ENCODE data around the gene NPHS1.

The NPHS1 gene

DNA sequence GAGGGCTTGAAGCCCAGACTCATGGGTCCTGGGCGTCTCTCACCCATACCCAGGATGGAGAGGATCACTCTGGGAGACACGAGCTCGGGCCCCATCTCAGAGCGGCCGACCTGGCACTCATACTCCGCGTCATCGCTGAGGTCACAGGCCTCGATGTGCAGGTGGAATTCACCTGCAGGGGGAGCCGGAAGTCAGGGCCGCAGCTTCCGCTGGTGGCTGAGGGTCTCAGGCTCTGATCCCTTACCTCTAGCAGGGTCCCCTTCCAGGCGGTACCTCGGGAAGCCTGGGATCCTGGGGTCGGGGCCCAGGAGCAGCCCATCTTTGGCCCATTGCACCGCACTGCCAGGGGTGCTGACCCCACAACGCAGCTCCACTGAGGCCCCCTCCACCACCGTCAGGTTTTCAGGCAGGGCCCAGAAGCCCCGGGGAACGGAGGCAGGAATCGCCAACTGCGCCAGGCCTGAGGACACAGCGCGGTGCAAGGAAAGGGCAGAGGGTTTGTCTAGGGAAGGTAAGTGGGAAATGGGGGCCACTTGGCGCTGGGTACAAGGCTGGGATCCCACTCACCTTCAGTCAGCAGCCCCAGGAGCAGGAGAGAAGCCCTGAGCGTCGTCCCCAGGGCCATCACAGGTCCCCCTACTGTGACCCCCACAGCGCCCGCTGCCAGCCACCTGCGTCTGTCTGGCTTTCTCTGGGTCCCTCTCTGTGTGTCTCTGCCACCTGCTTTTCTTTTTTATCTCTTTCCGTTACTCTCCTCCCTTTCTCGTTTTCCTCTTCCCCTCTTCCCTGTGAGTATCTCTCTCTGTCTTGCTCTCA is 883 bp downstream of the NPHS1 start:
- TF ChIP-seq, protein P1, sequence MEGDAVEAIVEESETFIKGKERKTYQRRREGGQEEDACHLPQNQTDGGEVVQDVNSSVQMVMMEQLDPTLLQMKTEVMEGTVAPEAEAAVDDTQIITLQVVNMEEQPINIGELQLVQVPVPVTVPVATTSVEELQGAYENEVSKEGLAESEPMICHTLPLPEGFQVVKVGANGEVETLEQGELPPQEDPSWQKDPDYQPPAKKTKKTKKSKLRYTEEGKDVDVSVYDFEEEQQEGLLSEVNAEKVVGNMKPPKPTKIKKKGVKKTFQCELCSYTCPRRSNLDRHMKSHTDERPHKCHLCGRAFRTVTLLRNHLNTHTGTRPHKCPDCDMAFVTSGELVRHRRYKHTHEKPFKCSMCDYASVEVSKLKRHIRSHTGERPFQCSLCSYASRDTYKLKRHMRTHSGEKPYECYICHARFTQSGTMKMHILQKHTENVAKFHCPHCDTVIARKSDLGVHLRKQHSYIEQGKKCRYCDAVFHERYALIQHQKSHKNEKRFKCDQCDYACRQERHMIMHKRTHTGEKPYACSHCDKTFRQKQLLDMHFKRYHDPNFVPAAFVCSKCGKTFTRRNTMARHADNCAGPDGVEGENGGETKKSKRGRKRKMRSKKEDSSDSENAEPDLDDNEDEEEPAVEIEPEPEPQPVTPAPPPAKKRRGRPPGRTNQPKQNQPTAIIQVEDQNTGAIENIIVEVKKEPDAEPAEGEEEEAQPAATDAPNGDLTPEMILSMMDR (IDR thresholded peaks at IDR 0.05; ENCODE audit: low read depth, low read length), result no peak
- TF ChIP-seq MYC (IDR thresholded peaks at IDR 0.05; ENCODE audit: low read depth, low read length), result no peak
- no peak for TF ChIP-seq POLR2A (IDR thresholded peaks at IDR 0.05; ENCODE audit: extremely low read depth, insufficient read length)
- TF ChIP-seq, protein P2, sequence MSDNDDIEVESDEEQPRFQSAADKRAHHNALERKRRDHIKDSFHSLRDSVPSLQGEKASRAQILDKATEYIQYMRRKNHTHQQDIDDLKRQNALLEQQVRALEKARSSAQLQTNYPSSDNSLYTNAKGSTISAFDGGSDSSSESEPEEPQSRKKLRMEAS (IDR thresholded peaks at IDR 0.05; ENCODE audit: low read depth, low read length), result no peak
- H3K4me3 ChIP-seq (ENCODE audit: low read depth, low read length), result no peak overlapping the region
- DNase-seq (ENCODE audit: low read depth), result no peak

DNA sequence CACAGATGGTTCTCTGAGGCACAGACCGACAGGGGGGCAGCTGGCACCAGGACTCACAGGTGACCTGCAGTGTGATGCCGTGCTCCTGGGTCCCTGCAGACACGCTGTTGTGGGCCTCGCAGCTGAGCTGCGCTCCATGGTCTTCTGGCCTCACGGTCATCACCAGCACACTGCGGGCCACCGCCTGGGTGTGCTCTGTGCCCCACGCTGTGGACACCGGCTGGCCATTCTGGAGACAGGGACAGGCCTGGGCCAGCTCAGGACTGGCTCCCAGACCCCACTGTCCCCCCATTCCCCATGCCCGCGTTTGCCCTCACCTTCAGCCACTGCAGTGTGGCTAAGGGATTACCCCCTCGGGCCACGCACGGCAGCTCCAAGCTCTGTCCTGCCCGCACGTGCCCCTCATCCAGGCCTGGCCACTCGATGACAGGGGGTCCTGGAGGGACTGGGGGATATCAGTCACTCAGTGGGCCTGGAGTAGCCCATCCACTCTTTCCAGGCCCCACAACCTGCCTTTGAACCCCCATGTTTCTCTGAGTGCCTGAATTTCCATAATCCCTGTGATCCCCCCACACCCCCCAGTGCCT is 3.3 kb downstream of the NPHS1 start:
- H3K4me3 ChIP-seq (ENCODE audit: low read depth, low read length), result no peak overlapping the region
- TF ChIP-seq, protein P1 (IDR thresholded peaks at IDR 0.05; ENCODE audit: low read depth, low read length), result no peak
- no peak for DNase-seq (ENCODE audit: low read depth)

DNA sequence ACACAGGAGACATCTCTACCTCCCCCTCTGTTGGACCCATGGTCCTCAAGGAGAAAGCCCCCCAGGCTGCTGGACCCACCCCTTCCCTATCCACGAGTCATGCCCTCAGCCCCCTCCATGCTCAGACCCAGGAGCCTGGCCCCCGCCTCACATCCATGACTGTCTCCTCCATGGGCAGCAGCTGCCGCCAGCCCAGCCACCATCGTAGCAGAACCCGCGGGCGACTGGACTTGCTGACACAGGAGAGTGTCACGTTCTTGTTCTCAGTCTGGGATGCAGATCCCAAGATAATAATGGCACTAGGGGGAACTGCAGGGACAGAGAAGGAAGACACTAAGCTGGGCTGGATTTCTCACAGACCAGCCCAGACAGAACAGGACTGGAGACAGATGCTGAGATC is 3.8 kb downstream of the NPHS1 start:
- no peak for TF ChIP-seq MYC (IDR thresholded peaks at IDR 0.05; ENCODE audit: low read depth, low read length)
- TF ChIP-seq, protein P1 (IDR thresholded peaks at IDR 0.05; ENCODE audit: low read depth, low read length), result no peak
- TF ChIP-seq, protein P2 (IDR thresholded peaks at IDR 0.05; ENCODE audit: low read depth, low read length), result no peak
- TF ChIP-seq POLR2A (IDR thresholded peaks at IDR 0.05; ENCODE audit: extremely low read depth, insufficient read length), result no peak
- no peak for DNase-seq (ENCODE audit: low read depth)
- no peak overlapping the region for H3K4me3 ChIP-seq (ENCODE audit: low read depth, low read length)

DNA sequence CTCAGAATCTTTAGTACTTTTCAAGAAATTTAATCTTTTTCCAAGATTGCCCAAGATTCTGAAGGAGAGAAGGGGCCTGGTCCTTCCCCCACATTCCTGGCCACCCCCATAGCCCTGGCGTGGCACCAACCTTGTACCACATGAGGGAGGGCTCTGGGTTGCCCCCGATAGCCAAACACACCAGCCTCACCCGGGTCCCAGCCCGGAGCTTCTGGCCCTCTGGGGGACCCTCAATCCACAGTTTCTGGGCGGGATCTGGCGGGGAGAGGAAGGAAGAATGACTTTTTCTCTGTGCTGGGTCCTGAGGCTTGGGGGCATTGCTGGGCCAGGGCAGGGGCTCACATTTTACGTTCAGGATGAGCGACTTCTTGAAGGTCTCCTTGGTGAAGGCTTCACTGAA is 4.4 kb downstream of the NPHS1 start:
- no peak overlapping the region for H3K4me3 ChIP-seq (ENCODE audit: low read depth, low read length)
- no peak for DNase-seq (ENCODE audit: low read depth)
- TF ChIP-seq, protein P1 (IDR thresholded peaks at IDR 0.05; ENCODE audit: low read depth, low read length), result no peak
- no peak for TF ChIP-seq POLR2A (IDR thresholded peaks at IDR 0.05; ENCODE audit: extremely low read depth, insufficient read length)
- TF ChIP-seq MYC (IDR thresholded peaks at IDR 0.05; ENCODE audit: low read depth, low read length), result no peak
- TF ChIP-seq, protein P2 (IDR thresholded peaks at IDR 0.05; ENCODE audit: low read depth, low read length), result no peak

DNA sequence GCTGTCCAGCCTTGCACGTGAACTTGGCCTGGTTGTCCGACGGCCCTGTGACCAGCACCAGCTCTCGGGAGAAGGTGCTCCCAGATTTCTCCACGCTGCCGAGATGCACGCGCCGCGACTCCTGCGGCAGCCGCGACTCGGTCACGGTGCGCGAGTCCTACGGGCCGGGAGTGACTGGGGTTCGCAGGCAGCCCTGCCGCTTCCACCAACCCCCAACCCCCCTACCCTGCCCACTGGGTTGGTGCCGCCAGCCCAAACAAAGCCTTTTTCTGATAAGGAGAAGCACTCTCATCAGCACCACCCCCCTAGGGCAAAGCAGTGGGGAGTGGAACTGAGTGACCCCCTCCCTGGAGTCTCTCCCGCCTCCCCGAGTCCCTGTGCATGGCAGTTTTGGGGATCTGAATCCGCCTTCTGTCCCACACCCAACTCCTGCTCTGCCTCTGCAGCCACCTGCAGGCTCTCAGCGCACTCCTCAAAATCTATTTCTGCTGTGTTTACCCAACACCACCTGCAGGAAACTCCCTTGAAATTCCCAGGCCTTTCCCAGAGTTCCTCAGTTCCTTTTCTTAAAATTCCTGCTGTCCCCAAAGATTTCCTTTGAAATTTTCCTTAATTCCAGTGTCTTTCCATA is 6.2 kb downstream of the NPHS1 start:
- TF ChIP-seq, protein P2 (IDR thresholded peaks at IDR 0.05; ENCODE audit: low read depth, low read length), result no peak
- TF ChIP-seq MYC (IDR thresholded peaks at IDR 0.05; ENCODE audit: low read depth, low read length) (no peak), POLR2A (IDR thresholded peaks at IDR 0.05; ENCODE audit: extremely low read depth, insufficient read length) (no peak)
- TF ChIP-seq, protein P1 (IDR thresholded peaks at IDR 0.05; ENCODE audit: low read depth, low read length), result no peak
- no peak for DNase-seq (ENCODE audit: low read depth)
- H3K4me3 ChIP-seq (ENCODE audit: low read depth, low read length), result no peak overlapping the region

Measured in NB4 (cell line).